ENCODE results near the gene KIF27.
"Not testable (repeated sequence)": the region's sequence is repeated elsewhere in the genome, so short reads cannot be mapped to it uniquely, and the experiment has no call there.

The KIF27 gene

GRCh38 chr9:83804454-83804853 is 116.8 kb downstream of the KIF27 start:
- not testable (repeated sequence) for DNase-seq (ENCODE audit: low read depth, low spot score)

- not testable (repeated sequence) for DNase-seq (ENCODE audit: low read depth, low spot score)
Measured at GRCh38 chr9:83803941-83804340, 117.3 kb downstream of the KIF27 start.

DNA sequence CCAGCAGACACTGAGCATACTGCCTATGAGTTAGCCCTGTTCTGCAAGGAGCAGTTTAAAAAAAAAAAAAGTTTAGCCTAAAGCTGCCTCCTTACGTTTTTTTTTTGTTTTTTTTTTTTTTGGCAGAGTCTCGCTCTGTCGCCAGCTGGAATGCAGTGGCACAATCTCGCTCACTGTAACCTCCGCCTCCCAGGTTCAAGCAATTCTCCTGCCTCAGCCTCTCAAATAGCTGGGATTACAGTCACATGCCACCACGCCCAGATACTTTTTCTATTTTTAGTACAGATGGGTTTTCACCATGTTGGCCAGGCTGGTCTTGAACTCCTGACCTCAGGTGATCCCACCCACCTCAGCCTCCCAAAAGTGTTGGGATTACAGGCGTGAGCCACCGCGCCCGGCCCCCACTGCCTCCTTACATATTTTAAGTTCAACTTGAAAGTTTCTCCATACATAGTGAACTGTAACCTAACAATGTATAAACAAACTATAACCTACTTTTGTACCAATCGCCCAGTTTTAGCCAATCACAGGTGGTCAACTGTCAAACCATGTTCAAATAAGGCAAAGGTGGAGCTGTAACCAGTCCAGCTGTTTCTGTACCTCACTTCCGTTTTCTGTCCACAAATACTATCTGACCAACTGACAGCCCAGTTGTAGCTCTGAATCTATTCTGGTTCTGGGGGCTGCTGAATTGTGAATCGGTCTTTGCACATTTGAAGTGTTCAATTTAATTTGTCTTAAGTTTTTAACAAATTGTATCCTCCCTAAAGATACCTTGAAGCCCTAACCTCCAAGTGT is 120.8 kb downstream of the KIF27 start:
- DNase-seq (ENCODE audit: low read depth, low spot score), result no peak

DNA sequence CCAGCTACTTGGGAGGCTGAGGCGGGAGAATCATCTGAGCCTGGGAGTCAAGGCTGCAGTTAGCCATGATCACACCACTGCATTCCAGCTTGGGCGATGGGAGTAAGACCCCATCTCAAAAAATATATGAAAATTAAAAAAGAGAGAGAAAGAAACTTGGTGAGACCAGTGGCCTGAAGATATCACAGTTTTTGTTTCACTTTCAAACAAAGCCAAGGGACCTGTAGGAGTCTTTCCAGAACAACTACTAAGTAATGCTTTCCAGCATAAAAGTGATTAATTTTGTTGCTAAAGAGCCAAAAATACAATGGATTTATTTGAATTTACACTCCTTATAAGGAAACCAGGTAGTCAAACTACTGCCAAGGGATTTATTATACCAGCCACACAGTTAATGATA is 127.2 kb downstream of the KIF27 start:
- DNase-seq (ENCODE audit: low read depth, low spot score), result no peak

GRCh38 chr9:83792746-83793145 is 128.5 kb downstream of the KIF27 start:
- no peak for DNase-seq (ENCODE audit: low read depth, low spot score)

Data from activated CD4-positive, CD25-positive, alpha-beta regulatory T cell treated with anti-CD3 and anti-CD28 coated beads, Interleukin-2, amount 50 U/mL, for 16 hours (primary cell).